ACC112 (cell line): Measurements from ENCODE around the gene TRAF3IP1.

ENCODE experiments used
- H2AFZ ChIP-seq: fragments of 200-600 bp; sonication (generic); one replicate; pipeline ENCODE4 v1.6.0; 2017; ENCODE audit warnings: antibody characterized with exemption, low read length; ENCODE audit not compliant: unreplicated experiment
- H3K27ac ChIP-seq: fragments of 200-600 bp; sonication (generic); 2 replicates; pipeline ENCODE4 v1.5.1; 2014; ENCODE audit warnings: low read depth, mild to moderate bottlenecking, antibody characterized with exemption, low read length, moderate library complexity
- H3K27me3 ChIP-seq: fragments of 200-600 bp; sonication (generic); 2 replicates; pipeline ENCODE4 v1.6.1; 2014; ENCODE audit warnings: mild to moderate bottlenecking, antibody characterized with exemption, low read length, moderate library complexity, mixed read lengths; ENCODE audit not compliant: insufficient read depth
- H3K36me3 ChIP-seq: fragments of 200-600 bp; sonication (generic); 2 replicates; pipeline ENCODE4 v1.6.1; 2016; ENCODE audit warnings: mild to moderate bottlenecking, antibody characterized with exemption, low read length, moderate library complexity, mixed read lengths; ENCODE audit not compliant: insufficient read depth
- H3K4me1 ChIP-seq: fragments of 200-600 bp; sonication (generic); one replicate; pipeline ENCODE4 v1.6.1; 2016; ENCODE audit warnings: low read length, mixed read lengths; ENCODE audit not compliant: insufficient read depth, unreplicated experiment, control insufficient read depth
- H3K4me3 ChIP-seq: fragments of 200-600 bp; sonication (generic); 2 replicates; pipeline ENCODE4 v1.5.1; 2014; ENCODE audit warnings: mild to moderate bottlenecking, low read depth, low read length
- H3K79me2 ChIP-seq: fragments of 200-600 bp; sonication (generic); one replicate; pipeline ENCODE4 v1.6.0; 2016; ENCODE audit warnings: low read length; ENCODE audit not compliant: control insufficient read depth, unreplicated experiment, insufficient read depth

Gene TRAF3IP1

DNA sequence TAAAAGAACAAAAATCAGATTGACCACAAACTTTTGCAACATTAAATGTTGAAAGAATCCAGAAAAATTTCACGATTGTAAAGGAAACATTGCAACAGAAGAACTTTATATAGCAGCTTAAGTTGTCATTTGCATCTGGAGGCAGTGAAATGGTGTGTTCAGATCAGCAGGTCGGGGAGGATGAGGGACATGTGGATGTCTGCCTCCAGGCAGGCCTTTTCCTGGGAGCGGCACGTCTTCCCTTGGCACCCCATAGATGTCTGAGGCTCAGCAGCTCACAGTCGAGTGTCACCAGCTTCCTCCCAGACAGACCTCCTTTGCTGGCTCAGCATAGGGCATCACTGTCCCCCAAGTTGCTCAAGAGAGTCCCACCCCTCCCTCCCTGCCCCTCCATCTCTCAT lies 62.1 kb downstream of the TRAF3IP1 start:
- no peak overlapping the region for H3K27ac ChIP-seq
- peaks cover 6% of the 10 kb centered on the region for H3K36me3 ChIP-seq
- no peaks in the 10 kb centered on the region for H3K79me2 ChIP-seq
- H2AFZ ChIP-seq: no peak overlapping the region
- H3K27me3 ChIP-seq: no peaks in the 10 kb centered on the region
- H3K4me3 ChIP-seq: no peak overlapping the region
- peaks cover 30% of the 10 kb centered on the region for H3K4me1 ChIP-seq

DNA sequence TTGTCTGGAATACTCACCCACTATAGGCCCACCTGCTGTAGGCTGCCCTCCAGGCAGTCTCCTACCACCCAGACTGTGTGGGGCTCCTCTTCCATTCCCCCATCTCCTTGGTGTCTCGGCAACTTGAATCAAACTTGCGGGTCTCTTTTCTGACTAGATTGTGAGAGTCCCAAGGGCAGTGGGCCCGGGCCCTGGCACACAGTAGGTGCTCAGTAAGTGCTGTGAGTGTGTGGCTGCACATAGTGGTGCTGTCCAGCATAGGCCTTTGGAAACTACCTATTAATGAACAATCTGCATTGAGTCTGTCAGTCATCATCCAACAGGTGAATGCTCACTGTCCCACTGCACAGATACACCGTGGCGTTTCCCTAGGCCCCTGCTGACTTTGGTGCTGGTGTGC lies 62.8 kb downstream of the TRAF3IP1 start:
- Histone ChIP-seq H3K4me3 (no peak overlapping the region), H3K4me1 (peaks cover 34% of the 10 kb centered on the region), H2AFZ (no peak overlapping the region), H3K79me2 (no peaks in the 10 kb centered on the region), H3K27me3 (no peaks in the 10 kb centered on the region), H3K27ac (no peak overlapping the region), H3K36me3 (peaks cover 6% of the 10 kb centered on the region)

DNA sequence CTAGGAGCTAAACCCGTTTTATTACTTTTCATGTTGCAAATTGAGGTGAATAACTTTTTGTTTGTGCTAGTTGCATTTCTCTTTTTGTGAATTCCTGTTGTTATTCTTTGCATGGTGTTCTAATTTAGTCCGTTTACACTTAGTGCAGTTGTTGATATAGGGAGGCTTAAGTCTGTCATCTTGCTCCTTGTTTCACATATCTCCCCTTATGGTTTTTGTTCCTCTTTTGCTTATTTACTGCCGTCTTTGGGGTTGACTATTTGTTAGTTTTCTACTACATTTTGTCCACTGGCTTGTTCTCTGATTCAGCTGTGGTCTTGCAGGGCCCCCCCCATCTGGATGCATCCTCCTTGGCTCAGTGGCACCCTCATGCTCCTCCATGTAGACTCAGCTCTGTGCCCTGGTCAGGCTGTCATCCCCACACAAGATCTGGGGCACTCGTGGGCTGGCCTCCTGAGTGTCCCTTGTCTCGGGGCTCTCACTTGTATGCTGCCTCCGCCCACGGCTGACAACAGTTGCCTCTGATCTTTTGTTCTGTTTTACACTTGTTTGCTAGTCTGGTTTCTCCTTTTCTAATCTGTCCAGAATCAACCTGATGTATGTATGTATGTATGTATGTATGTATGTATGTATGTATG lies 63.5 kb downstream of the TRAF3IP1 start:
- no peaks in the 10 kb centered on the region for H3K79me2 ChIP-seq
- H3K4me3 ChIP-seq: no peak overlapping the region
- no peak overlapping the region for H3K27ac ChIP-seq
- H3K36me3 ChIP-seq: peaks cover 6% of the 10 kb centered on the region
- H2AFZ ChIP-seq: no peak overlapping the region
- H3K27me3 ChIP-seq: no peaks in the 10 kb centered on the region
- H3K4me1 ChIP-seq: peaks cover 32% of the 10 kb centered on the region

DNA sequence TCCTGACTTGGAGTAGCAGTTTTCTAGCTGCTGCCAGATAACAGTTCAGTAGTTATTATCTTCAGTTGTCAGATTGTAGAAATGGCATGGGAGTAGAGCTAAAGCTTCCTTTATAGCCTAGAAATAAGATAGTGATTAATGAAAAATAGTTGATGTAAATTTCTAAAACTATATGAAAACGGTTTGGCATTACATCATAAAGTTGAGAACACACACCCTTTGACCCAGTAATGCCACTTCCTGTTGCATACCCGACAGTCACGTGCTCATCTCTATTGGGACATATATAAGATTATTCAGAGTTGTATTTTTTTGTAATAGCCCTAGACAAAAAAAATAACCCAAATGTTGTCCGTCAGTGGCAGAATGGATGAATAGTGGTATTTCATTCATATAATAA lies 67.0 kb downstream of the TRAF3IP1 start:
- Histone ChIP-seq H3K27ac (peak overlapping the region; percentile 32; the same call in 1 of the 2 replicates), H3K4me1 (peaks cover 10% of the 10 kb centered on the region), H3K79me2 (no peaks in the 10 kb centered on the region), H3K27me3 (no peaks in the 10 kb centered on the region), H3K4me3 (no peak overlapping the region), H2AFZ (no peak overlapping the region), H3K36me3 (no peaks in the 10 kb centered on the region; the same call in 1 of the 2 replicates)

DNA sequence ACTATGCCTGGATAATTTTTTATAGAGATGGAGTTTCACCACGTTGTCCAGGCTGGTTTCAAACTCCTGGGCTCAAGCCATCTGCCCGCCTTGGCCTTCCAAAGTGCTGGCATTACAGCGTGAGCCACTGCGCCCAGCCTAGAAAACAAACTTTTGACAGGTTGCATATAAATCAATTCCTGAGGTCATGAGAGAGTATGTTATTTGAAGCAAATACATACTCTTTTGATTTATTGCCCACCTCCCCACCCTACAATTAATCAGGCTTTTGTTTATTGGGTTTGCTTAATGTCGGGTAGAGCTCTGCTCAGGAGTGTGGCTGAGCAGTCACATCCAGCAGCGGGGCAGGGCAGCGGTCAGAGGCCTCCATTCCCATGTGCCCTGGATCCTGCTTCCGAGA lies 68.5 kb downstream of the TRAF3IP1 start:
- Histone ChIP-seq H3K4me3 (no peak overlapping the region), H3K27me3 (no peaks in the 10 kb centered on the region), H3K27ac (no peak overlapping the region), H2AFZ (no peak overlapping the region), H3K36me3 (no peaks in the 10 kb centered on the region), H3K79me2 (no peaks in the 10 kb centered on the region), H3K4me1 (peaks cover 10% of the 10 kb centered on the region)

DNA sequence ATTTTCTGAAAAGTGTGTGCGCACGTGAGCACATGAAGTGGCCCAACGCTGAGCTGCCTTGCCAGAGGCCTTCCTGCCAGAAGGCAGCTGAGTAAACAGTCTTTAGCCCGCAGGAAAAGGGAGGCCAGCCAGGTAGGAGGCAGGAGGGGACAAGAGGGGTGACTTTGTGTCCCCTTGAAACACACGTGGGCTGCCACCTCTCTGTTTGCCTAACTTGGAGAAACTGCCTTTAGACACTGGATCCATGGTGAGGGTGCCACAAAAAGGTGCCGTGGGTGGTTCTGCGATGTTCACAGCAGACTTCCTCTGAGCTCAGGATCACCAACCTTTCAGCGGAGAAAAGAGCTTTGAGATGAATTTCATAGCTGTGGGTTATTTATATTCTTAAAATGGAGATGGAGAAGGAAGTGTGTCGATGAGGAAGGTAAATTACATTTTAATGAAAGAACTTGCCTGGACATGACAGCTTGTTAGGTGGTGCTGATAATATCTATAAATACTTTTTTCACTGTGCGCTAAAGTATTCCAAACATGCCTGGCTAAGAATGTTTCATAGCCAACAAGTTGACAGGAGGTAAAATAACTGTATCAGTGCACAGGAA lies 69.8 kb downstream of the TRAF3IP1 start:
- no peaks in the 10 kb centered on the region for H3K27me3 ChIP-seq
- no peaks in the 10 kb centered on the region for H3K79me2 ChIP-seq
- peaks cover 10% of the 10 kb centered on the region for H3K4me1 ChIP-seq
- H3K27ac ChIP-seq: no peak overlapping the region
- H3K36me3 ChIP-seq: no peaks in the 10 kb centered on the region
- H2AFZ ChIP-seq: no peak overlapping the region
- no peak overlapping the region for H3K4me3 ChIP-seq

DNA sequence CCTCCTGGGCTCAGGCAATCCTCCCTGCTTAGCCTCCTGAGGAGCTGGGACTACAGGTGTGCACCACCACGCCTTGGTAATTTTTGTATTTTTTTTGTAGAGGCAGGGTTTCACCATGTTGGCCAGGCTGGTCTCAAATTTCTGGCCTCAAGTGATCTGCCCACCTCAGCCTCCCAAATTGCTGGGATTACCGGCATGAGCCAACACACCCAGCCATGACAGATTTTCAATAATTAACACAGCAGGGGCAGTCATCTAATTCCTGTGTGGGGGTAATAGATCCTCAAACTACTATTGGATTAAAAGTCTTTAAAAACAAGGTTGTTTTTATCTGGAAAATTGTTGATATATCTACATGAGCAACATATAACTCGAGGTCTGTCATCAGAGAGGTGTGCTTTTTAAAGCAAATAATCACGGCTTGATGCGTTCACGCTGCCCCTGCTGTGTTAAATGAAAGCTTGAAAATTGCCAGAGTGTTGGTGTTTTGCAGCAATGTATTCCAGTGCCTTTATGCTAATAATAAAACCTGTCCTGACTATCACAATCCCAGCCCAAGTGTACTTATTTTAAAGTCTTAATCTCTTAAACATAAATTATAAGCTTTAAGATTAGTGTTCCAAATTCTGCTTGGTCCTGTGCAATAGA lies 70.8 kb downstream of the TRAF3IP1 start:
- Histone ChIP-seq H3K27ac (no peak overlapping the region), H3K27me3 (no peaks in the 10 kb centered on the region), H3K79me2 (no peaks in the 10 kb centered on the region), H2AFZ (no peak overlapping the region), H3K4me1 (peaks cover 10% of the 10 kb centered on the region), H3K4me3 (no peak overlapping the region), H3K36me3 (no peaks in the 10 kb centered on the region)

DNA sequence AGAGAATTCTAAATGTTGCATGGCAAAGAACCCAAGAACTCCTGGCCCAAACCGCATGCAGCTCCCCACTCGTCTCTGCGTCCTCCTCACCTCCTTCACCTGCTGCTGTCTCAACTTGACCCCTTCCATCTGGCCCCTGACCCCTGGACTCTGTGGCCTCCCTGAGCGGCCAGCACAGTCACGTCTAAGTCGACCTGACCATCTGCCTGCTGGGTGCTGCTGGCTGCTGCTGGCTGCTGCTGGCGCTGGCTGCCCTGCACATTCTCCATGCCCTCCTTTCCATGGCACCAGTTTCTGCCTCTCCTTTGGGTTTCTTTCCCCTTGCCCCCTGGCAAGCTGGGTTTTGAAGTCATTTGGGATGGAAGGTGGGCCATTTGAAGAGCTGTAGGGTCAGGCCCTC lies 76.3 kb downstream of the TRAF3IP1 start:
- Histone ChIP-seq H3K79me2 (no peaks in the 10 kb centered on the region), H3K27me3 (no peaks in the 10 kb centered on the region), H3K4me3 (no peak overlapping the region), H3K27ac (no peak overlapping the region), H3K36me3 (no peaks in the 10 kb centered on the region), H2AFZ (no peak overlapping the region), H3K4me1 (no peaks in the 10 kb centered on the region)

DNA sequence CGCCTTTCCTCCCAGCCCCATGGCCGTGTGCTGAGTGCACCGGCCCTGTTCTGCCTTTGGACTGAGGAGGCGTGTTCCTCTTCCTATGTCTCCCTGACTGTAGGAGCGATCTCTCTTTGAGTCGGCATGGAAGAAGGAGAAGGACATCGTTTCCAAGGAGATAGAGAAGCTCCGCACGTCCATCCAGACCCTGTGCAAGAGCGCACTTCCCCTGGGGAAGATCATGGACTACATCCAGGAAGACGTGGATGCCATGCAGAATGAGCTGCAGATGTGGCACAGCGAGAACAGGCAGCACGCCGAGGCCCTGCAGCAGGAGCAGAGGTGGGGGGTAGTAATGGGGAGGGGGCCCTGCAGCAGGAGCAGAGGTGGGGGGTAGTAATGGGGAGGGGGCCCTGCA lies 77.0 kb downstream of the TRAF3IP1 start:
- Histone ChIP-seq H3K27ac (no peak overlapping the region), H3K4me1 (no peaks in the 10 kb centered on the region), H3K4me3 (no peak overlapping the region), H3K79me2 (no peaks in the 10 kb centered on the region), H3K27me3 (no peaks in the 10 kb centered on the region), H2AFZ (no peak overlapping the region), H3K36me3 (no peaks in the 10 kb centered on the region)

DNA sequence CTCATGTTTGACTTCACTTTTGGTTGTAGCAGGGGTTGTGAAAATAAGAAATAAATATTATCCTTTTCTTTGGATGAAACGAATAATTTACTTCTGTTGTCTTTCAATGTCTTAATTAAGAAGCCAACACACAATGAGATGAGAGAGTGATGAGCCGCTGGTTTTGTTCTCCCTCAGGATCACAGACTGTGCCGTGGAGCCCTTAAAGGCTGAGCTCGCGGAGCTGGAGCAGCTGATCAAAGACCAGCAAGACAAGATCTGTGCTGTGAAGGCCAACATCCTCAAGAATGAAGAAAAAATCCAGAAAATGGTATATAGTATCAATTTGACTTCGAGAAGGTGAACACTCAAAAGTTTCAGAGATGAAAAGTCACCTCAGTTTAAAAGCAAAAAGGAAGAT lies 78.3 kb downstream of the TRAF3IP1 start:
- no peaks in the 10 kb centered on the region for H3K36me3 ChIP-seq
- no peak overlapping the region for H3K4me3 ChIP-seq
- no peak overlapping the region for H3K27ac ChIP-seq
- H3K27me3 ChIP-seq: no peaks in the 10 kb centered on the region
- H3K4me1 ChIP-seq: no peaks in the 10 kb centered on the region
- no peaks in the 10 kb centered on the region for H3K79me2 ChIP-seq
- H2AFZ ChIP-seq: no peak overlapping the region

DNA sequence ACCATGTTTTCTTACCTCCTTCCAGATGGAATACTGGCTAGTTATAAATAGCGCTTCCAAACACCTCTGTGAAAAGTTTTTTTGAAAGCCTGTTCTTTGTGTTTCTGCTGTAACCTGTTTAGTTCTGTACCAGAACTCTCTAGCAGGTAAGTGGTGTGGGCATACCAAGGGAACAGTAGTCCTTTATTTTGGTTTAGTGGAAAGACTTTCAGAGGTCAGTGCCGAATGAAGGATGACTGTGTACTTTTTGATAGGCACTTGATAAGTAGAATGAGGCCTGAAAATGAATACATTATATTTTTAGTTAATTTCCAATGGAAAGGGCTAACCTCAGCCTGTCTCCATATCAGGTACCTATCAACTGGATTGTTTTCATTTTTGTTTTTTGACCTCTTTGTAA lies 78.8 kb downstream of the TRAF3IP1 start:
- Histone ChIP-seq H3K27ac (no peak overlapping the region), H3K79me2 (no peaks in the 10 kb centered on the region), H3K4me3 (no peak overlapping the region), H3K27me3 (no peaks in the 10 kb centered on the region), H2AFZ (no peak overlapping the region), H3K36me3 (no peaks in the 10 kb centered on the region), H3K4me1 (no peaks in the 10 kb centered on the region)
